Left ventricle myocardium inferior (tissue), 1 donor: ENCODE data around the gene LMAN1. TPM values are rescaled to one million over a fixed set of nuclear protein-coding genes. Genes with fewer than 3 reads are reported as not detected.

Experiments used
- DNase-seq: peaks from one replicate; pipeline ENCODE4 v3.0.0-alpha.2; 2020
- H3K27ac ChIP-seq: fragments of 200-600 bp; replicated peaks from 2 replicates; pipeline ENCODE4 v1.8.0; 2021
- H3K27me3 ChIP-seq: fragments of 200-600 bp; 2 replicates; pipeline ENCODE4 v1.8.0; 2021; ENCODE audit warnings: low read depth
- H3K36me3 ChIP-seq: fragments of 200-600 bp; 2 replicates; pipeline ENCODE4 v1.8.0; 2021
- H3K4me1 ChIP-seq: fragments of 200-600 bp; 2 replicates; pipeline ENCODE4 v1.8.0; 2021
- H3K4me3 ChIP-seq: fragments of 200-600 bp; 2 replicates; pipeline ENCODE4 v1.8.0; 2021; ENCODE audit warnings: mild to moderate bottlenecking, moderate library complexity
- H3K9me3 ChIP-seq: fragments of 200-600 bp; replicated peaks from 2 replicates; pipeline ENCODE4 v1.8.0; 2021
- intact Hi-C: fragments of 100-400 bp; cut with micrococcal nuclease; formaldehyde crosslinking; loops from one replicate; pipeline ENCODE4 v1.11.0; 2022
- total RNA-seq: library from RNA; stranded (reverse); fragmentation: NEBNext Ultra II Directional; extraction: Animal tissue kit (Norgen Biotek cat#: 25700); gene quantifications from one replicate; pipeline ENCODE4 v1.2.1, GENCODE V29; 2021
- TF ChIP-seq, protein P1 (sequence below): fragments of 200-600 bp; IDR thresholded peaks from 2 replicates; pipeline ENCODE4 v1.8.0; 2021; ENCODE audit warnings: antibody characterized with exemption, mild to moderate bottlenecking, borderline replicate concordance
- donor health status: DM: no; HTN: yes; CAD: no; lungs with severe emphysema.

Gene LMAN1
- total RNA-seq, 1 donor from 2014 or later = 56.8 TPM

- H3K36me3 ChIP-seq = peaks cover 16% of the 10 kb centered on the region
- TF ChIP-seq, protein P1, sequence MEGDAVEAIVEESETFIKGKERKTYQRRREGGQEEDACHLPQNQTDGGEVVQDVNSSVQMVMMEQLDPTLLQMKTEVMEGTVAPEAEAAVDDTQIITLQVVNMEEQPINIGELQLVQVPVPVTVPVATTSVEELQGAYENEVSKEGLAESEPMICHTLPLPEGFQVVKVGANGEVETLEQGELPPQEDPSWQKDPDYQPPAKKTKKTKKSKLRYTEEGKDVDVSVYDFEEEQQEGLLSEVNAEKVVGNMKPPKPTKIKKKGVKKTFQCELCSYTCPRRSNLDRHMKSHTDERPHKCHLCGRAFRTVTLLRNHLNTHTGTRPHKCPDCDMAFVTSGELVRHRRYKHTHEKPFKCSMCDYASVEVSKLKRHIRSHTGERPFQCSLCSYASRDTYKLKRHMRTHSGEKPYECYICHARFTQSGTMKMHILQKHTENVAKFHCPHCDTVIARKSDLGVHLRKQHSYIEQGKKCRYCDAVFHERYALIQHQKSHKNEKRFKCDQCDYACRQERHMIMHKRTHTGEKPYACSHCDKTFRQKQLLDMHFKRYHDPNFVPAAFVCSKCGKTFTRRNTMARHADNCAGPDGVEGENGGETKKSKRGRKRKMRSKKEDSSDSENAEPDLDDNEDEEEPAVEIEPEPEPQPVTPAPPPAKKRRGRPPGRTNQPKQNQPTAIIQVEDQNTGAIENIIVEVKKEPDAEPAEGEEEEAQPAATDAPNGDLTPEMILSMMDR = no peak
- peak overlapping the region; percentile 93 for H3K27ac ChIP-seq
- H3K27me3 ChIP-seq = no peaks in the 10 kb centered on the region
- intact Hi-C loops = no loop called here
- H3K9me3 ChIP-seq = no peaks in the 10 kb centered on the region
- no peak for DNase-seq
- peaks cover 44% of the 10 kb centered on the region for H3K4me1 ChIP-seq
- peak overlapping the region; percentile 96 for H3K4me3 ChIP-seq
Measured at GRCh38 chr18:59359576-59359952, 499 bp upstream of the LMAN1 start.

- no peaks in the 10 kb centered on the region for H3K27me3 ChIP-seq
- H3K9me3 ChIP-seq = no peaks in the 10 kb centered on the region
- H3K27ac ChIP-seq = peak overlapping the region; percentile 93
- H3K36me3 ChIP-seq = peaks cover 28% of the 10 kb centered on the region
- TF ChIP-seq, protein P1 = no peak
- no peak for DNase-seq
- peaks cover 50% of the 10 kb centered on the region for H3K4me1 ChIP-seq
- H3K4me3 ChIP-seq = peak overlapping the region; percentile 96
- intact Hi-C loops = no loop called here
Measured at GRCh38 chr18:59358414-59358711, 702 bp downstream of the LMAN1 start.

GRCh38 chr18:59357928-59358327, 1.1 kb downstream of the LMAN1 start:
- intact Hi-C loops = no loop called here
- peak overlapping the region; percentile 93 for H3K27ac ChIP-seq
- TF ChIP-seq, protein P1 = no peak
- peaks cover 54% of the 10 kb centered on the region for H3K4me1 ChIP-seq
- H3K27me3 ChIP-seq = no peaks in the 10 kb centered on the region
- no peak for DNase-seq
- peaks cover 33% of the 10 kb centered on the region for H3K36me3 ChIP-seq
- peak overlapping the region; percentile 96 for H3K4me3 ChIP-seq
- no peaks in the 10 kb centered on the region for H3K9me3 ChIP-seq

DNA sequence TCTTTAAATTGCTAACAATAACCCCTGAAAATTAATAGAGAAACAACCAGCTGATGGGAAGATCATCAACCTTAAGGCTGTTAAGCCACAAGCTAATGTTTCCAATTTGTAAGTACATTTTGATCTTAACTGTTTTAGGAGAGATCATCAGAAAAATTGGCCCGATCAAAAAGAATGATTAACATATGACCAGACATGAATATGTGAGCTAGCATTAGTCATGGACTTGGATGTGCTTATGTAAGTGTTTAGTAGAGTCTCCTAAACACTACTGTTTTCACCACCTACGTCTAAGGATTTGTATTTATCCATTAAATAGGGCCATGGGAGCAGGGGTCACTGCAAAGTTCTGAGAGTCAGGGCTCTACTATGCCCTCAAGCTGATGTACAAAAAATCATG, 4.3 kb downstream of the LMAN1 start:
- intact Hi-C loops = no loop called here
- peaks cover 64% of the 10 kb centered on the region for H3K36me3 ChIP-seq
- H3K27ac ChIP-seq = no peak overlapping the region
- H3K4me1 ChIP-seq = peaks cover 57% of the 10 kb centered on the region
- TF ChIP-seq, protein P1 = no peak
- H3K4me3 ChIP-seq = no peak overlapping the region
- no peaks in the 10 kb centered on the region for H3K9me3 ChIP-seq
- no peaks in the 10 kb centered on the region for H3K27me3 ChIP-seq
- no peak for DNase-seq

DNA sequence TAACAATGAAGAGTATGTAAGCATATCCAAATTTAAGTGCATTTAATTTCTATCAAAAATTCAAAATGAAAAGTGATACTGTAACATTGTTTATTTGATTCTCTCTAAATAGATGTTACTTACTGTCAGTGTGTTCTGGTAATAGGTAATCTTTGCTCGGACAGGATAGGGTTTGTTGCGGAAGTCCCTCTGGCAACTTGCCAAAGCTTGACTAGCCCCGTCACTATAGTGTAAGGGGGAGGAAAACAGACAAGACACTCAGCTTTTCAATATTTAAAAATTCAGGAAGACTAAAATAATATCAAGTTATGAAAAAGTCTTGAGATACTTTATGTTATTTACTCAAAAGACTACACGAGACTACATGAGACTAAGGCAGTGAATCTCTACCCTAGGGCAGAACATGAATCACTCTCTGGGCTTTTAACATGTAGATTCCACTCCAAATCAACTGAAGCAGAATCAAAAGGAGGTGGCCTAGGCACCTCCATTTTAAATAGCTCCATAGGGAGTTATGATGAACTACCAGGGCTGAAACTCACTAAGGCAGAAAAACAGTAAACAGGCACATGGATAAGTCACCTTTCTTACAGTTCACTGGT, 5.9 kb downstream of the LMAN1 start:
- Histone ChIP-seq H3K27ac (no peak overlapping the region), H3K4me3 (no peak overlapping the region), H3K36me3 (peaks cover 80% of the 10 kb centered on the region), H3K27me3 (no peaks in the 10 kb centered on the region), H3K9me3 (no peaks in the 10 kb centered on the region), H3K4me1 (peaks cover 51% of the 10 kb centered on the region)
- TF ChIP-seq, protein P1 = no peak
- no peak for DNase-seq
- intact Hi-C loops = no loop called here
